H1 (cell line): Measurements from ENCODE around the gene MYOM3. TPM values are rescaled to one million over a fixed set of nuclear protein-coding genes. Genes with fewer than 3 reads are reported as not detected.

Experiments
- CTCF ChIA-PET: fragments of 300-600 bp; sonication (Branson Sonifier 250); formaldehyde crosslinking; loops from one replicate; lab custom pipeline; 2021; ENCODE audit not compliant: partially characterized antibody; lab: Charles Lee
- POLR2A ChIA-PET: fragments of 300-600 bp; sonication (Branson Sonifier 250); formaldehyde crosslinking; loops from one replicate; lab custom pipeline; 2021; ENCODE audit warnings: inconsistent platforms; ENCODE audit not compliant: partially characterized antibody; lab: Charles Lee
- DNase-seq, 2 experiments: peaks; one replicate each; pipeline versions ENCODE4 v3.0.0 to v3.0.0-alpha.2; 2010 to 2022; ENCODE audit warnings: low spot score in 2 of 2, low read depth in 1 of 2, mixed read lengths in 1 of 2
- FAIRE-seq: peaks from 2 replicates; lab custom pipeline; 2011; peaks lifted over from hg19 to GRCh38; lab: Jason Lieb, UNC
- H2AFZ ChIP-seq: 2 replicates; pipeline ENCODE4 v1.8.1; 2012; ENCODE audit warnings: low read length, inconsistent platforms
- H2AK5ac ChIP-seq: 2 replicates; pipeline ENCODE4 v1.6.1; 2013; ENCODE audit warnings: low read depth, low read length
- H2BK120ac ChIP-seq: replicated peaks from 2 replicates; pipeline ENCODE3; 2013; ENCODE audit warnings: low read depth, low read length, inconsistent platforms
- H2BK12ac ChIP-seq: 2 replicates; pipeline ENCODE4 v1.6.1; 2013; ENCODE audit warnings: low read depth, low read length
- H2BK15ac ChIP-seq: 2 replicates; pipeline ENCODE4 v1.6.1; 2013; ENCODE audit warnings: low read length
- H2BK20ac ChIP-seq: 2 replicates; pipeline ENCODE4 v1.6.1; 2013; ENCODE audit warnings: low read length
- H2BK5ac ChIP-seq: 2 replicates; pipeline ENCODE4 v1.6.1; 2013; ENCODE audit warnings: low read depth, low read length
- H3K14ac ChIP-seq: 2 replicates; pipeline ENCODE4 v1.6.1; 2013; ENCODE audit warnings: inconsistent platforms; ENCODE audit not compliant: insufficient read length
- H3K18ac ChIP-seq: 2 replicates; pipeline ENCODE4 v1.6.1; 2013; ENCODE audit warnings: low read length; ENCODE audit errors: extremely low read depth
- H3K23ac ChIP-seq: 2 replicates; pipeline ENCODE4 v1.6.1; 2013; ENCODE audit warnings: inconsistent platforms; ENCODE audit not compliant: insufficient read length
- H3K23me2 ChIP-seq: 2 replicates; pipeline ENCODE4 v1.6.1; 2013; ENCODE audit warnings: low read depth, low read length
- H3K27ac ChIP-seq: 2 replicates; pipeline ENCODE4 v1.6.1; 2011; ENCODE audit warnings: low read depth, low read length, inconsistent platforms
- H3K27me3 ChIP-seq, 4 experiments: replicated peaks in 1 of 4; 1 replicate in 1 of 4; 2 replicates in 3 of 4; pipeline versions ENCODE4 v1.6.1 to v1.8.1; 2011 to 2013; ENCODE audit warnings: low read length in 3 of 4, mild to moderate bottlenecking in 3 of 4, inconsistent platforms in 2 of 4, mixed read lengths in 2 of 4, moderate library complexity in 1 of 4; ENCODE audit not compliant: control insufficient read depth in 3 of 4, insufficient read depth in 3 of 4; ENCODE audit errors: extremely low read depth in 1 of 4
- H3K36me3 ChIP-seq, 4 experiments: 2 replicates each; pipeline versions ENCODE4 v1.6.1 to v1.8.1; 2011 to 2013; ENCODE audit warnings: mild to moderate bottlenecking in 4 of 4, low read length in 3 of 4, moderate library complexity in 2 of 4, control low read depth in 1 of 4, inconsistent platforms in 1 of 4; ENCODE audit not compliant: insufficient read depth in 4 of 4, control insufficient read depth in 2 of 4
- H3K4ac ChIP-seq: replicated peaks from 2 replicates; pipeline ENCODE3; 2013; ENCODE audit warnings: low read length, low read depth, mixed read lengths, inconsistent platforms; ENCODE audit not compliant: insufficient read length
- H3K4me1 ChIP-seq, 4 experiments: replicated peaks in 1 of 4; 1 replicate in 1 of 4; 2 replicates in 3 of 4; pipeline versions ENCODE4 v1.6.1 to v1.8.1; 2011 to 2013; ENCODE audit warnings: low read length in 3 of 4, inconsistent platforms in 2 of 4, mixed read lengths in 1 of 4; ENCODE audit not compliant: insufficient read depth in 4 of 4, control insufficient read depth in 3 of 4
- H3K4me2 ChIP-seq, 2 experiments: 2 replicates each; pipeline versions ENCODE4 v1.6.1 to v1.8.1; 2011 to 2013; ENCODE audit warnings: low read depth in 2 of 2, low read length in 2 of 2, control low read depth in 1 of 2, inconsistent platforms in 1 of 2, mild to moderate bottlenecking in 1 of 2; ENCODE audit not compliant: insufficient read depth in 1 of 2
- H3K4me3 ChIP-seq, 4 experiments: fragments of 200-600, 300-600 bp in 1 of 4; sonication (generic), shearing (Covaris generic), sonication (Bioruptor Twin) in 1 of 4; 2 replicates each; pipeline versions ENCODE4 v1.5.1 to v1.8.1; 2011 to 2016; ENCODE audit warnings: low read length in 4 of 4, low read depth in 3 of 4, control low read depth in 2 of 4, inconsistent platforms in 2 of 4, mild to moderate bottlenecking in 2 of 4, mixed read lengths in 1 of 4, moderate library complexity in 1 of 4; ENCODE audit not compliant: insufficient read depth in 2 of 4; ENCODE audit errors: extremely low read depth in 1 of 4
- H3K56ac ChIP-seq: replicated peaks from 2 replicates; pipeline ENCODE3; 2013; ENCODE audit warnings: low read depth, mild to moderate bottlenecking, mixed read lengths, low read length, inconsistent platforms; ENCODE audit not compliant: insufficient read length
- H3K79me1 ChIP-seq: 2 replicates; pipeline ENCODE4 v1.6.1; 2013; ENCODE audit warnings: low read depth, low read length, control low read depth
- H3K79me2 ChIP-seq, 2 experiments: 2 replicates each; pipeline versions ENCODE4 v1.6.1 to v1.8.1; 2012 to 2013; ENCODE audit warnings: low read length in 2 of 2, mild to moderate bottlenecking in 2 of 2, inconsistent platforms in 1 of 2; ENCODE audit not compliant: insufficient read depth in 2 of 2, control insufficient read depth in 1 of 2
- H3K9ac ChIP-seq, 4 experiments: replicated peaks in 1 of 4; 1 replicate in 1 of 4; 2 replicates in 3 of 4; pipeline versions ENCODE4 v1.6.1 to v1.8.1; 2011 to 2013; ENCODE audit warnings: low read depth in 3 of 4, low read length in 3 of 4, control low read depth in 2 of 4, mild to moderate bottlenecking in 2 of 4, moderate library complexity in 2 of 4, inconsistent platforms in 1 of 4; ENCODE audit errors: extremely low read depth in 1 of 4
- H3K9me3 ChIP-seq, 2 experiments: 2 replicates each; pipeline versions ENCODE4 v1.6.1 to v1.8.1; 2012 to 2013; ENCODE audit warnings: mild to moderate bottlenecking in 2 of 2, moderate library complexity in 2 of 2, control low read depth in 1 of 2, inconsistent platforms in 1 of 2, low read depth in 1 of 2, low read length in 1 of 2, mixed read lengths in 1 of 2; ENCODE audit not compliant: insufficient read depth in 2 of 2
- H4K20me1 ChIP-seq, 2 experiments: replicated peaks in 1 of 2; 2 replicates each; pipeline versions ENCODE3 to v1.8.1; 2011 to 2013; ENCODE audit warnings: inconsistent platforms in 2 of 2, low read length in 2 of 2, mild to moderate bottlenecking in 1 of 2; ENCODE audit not compliant: insufficient read depth in 2 of 2, control insufficient read depth in 1 of 2
- H4K5ac ChIP-seq: 2 replicates; pipeline ENCODE4 v1.6.1; 2013; ENCODE audit warnings: low read length, low read depth, mixed read lengths, inconsistent platforms; ENCODE audit not compliant: insufficient read length
- H4K8ac ChIP-seq: 2 replicates; pipeline ENCODE4 v1.8.0; 2013; ENCODE audit warnings: mild to moderate bottlenecking, moderate library complexity, low read length, inconsistent platforms; ENCODE audit not compliant: insufficient read depth; ENCODE audit errors: extremely low read depth
- H4K91ac ChIP-seq: replicated peaks from 2 replicates; pipeline ENCODE3; 2013; ENCODE audit warnings: low read length, mixed read lengths, inconsistent platforms; ENCODE audit not compliant: insufficient read length
- CREB1 ChIP-seq: IDR thresholded peaks from 2 replicates; pipeline ENCODE4 v1.6.1; 2012; ENCODE audit warnings: inconsistent platforms
- CTBP2 ChIP-seq: IDR thresholded peaks from 2 replicates; pipeline ENCODE4 v1.7.0; 2011; ENCODE audit warnings: borderline replicate concordance, mild to moderate bottlenecking, moderate library complexity, mixed read lengths, low read length; ENCODE audit not compliant: insufficient read depth, insufficient read length
- KDM5A ChIP-seq: fragments of 200-600 bp; IDR thresholded peaks from 2 replicates; pipeline ENCODE4 v1.7.1; 2012; ENCODE audit warnings: mild to moderate bottlenecking, low read length, inconsistent platforms, mixed read lengths
- MAFK ChIP-seq: IDR thresholded peaks from 2 replicates; pipeline ENCODE4 v1.6.1; 2012; ENCODE audit warnings: low read depth, mild to moderate bottlenecking, improper control_type of control experiment, low read length
- SAP30 ChIP-seq: fragments of 300-600 bp; sonication (generic); IDR thresholded peaks from 2 replicates; pipeline ENCODE4 v1.7.1; 2012; ENCODE audit warnings: low read length, moderate library complexity, mild to moderate bottlenecking, inconsistent platforms; ENCODE audit not compliant: insufficient read depth, insufficient replicate concordance
- WGBS, 2 experiments: shearing (Covaris generic) in 1 of 2; methylation state at CpG; one replicate each; pipeline versions ENCODE4 v1.1.6 to v1.1.7; 2013 to 2015; ENCODE audit warnings: low lambda C conversion rate in 2 of 2, mixed read lengths in 2 of 2, inconsistent platforms in 1 of 2, low coverage in 1 of 2, missing lambda C conversion rate in 1 of 2; ENCODE audit not compliant: insufficient replicate concordance in 2 of 2, insufficient coverage in 1 of 2, insufficient read length in 1 of 2; ENCODE audit errors: extremely low coverage in 1 of 2, missing lambda C conversion rate in 1 of 2; 5-methylcytosine and 5-hydroxymethylcytosine counted together
- polyA plus RNA-seq, 7 experiments: library from polyadenylated mRNA; depleted of rRNA in 3 of 7; stranded (reverse) in 5 of 7; unstranded in 2 of 7; fragments of >200 nt in 5 of 7; fragments of 200-250 nt in 2 of 7; gene quantifications; 1 replicate in 5 of 7; 2 replicates in 1 of 7; 4 replicates in 1 of 7; pipeline versions ENCODE4 v1.2.1 to v1.2.3, GENCODE V29; 2011 to 2013; ENCODE audit warnings: missing spikeins in 2 of 7, mixed read lengths in 2 of 7
- total RNA-seq: library from RNA; stranded (reverse); fragmentation: NEBNext Ultra II Directional; extraction: Animal tissue kit (Norgen Biotek cat#: 25700); gene quantifications from 2 replicates; pipeline ENCODE4 v1.2.1, GENCODE V29; 2021
- TF ChIP-seq, protein P1 (sequence below): IDR thresholded peaks from 2 replicates; pipeline ENCODE4 v1.6.1; 2011; ENCODE audit warnings: low read length, improper control_type of control experiment

The MYOM3 gene
- total and polyA plus RNA-seq, 2 of the 8 experiments (the other 6 are each of a cell fraction or from before 2014, with no cell fraction given) = 0.08 to 0.09 TPM

- Histone ChIP-seq H2BK120ac (no peak overlapping the region), H3K4me3 (no peak overlapping the region), H3K4me1 (peaks cover 0 to 5% (median 2%) of the 10 kb centered on the region in 4 experiments; a peak in 3 of 7 replicates), H3K4me2 (no peak overlapping the region), H3K23me2 (no peaks in the 10 kb centered on the region), H4K8ac (no peak overlapping the region), H2BK20ac (no peak overlapping the region), H3K27ac (no peak overlapping the region)
- no peak for DNase-seq
- TF ChIP-seq CREB1 (no peak), CTBP2 (no peak), SAP30 (no peak), KDM5A (no peak), MAFK (no peak)
- TF ChIP-seq, protein P1, sequence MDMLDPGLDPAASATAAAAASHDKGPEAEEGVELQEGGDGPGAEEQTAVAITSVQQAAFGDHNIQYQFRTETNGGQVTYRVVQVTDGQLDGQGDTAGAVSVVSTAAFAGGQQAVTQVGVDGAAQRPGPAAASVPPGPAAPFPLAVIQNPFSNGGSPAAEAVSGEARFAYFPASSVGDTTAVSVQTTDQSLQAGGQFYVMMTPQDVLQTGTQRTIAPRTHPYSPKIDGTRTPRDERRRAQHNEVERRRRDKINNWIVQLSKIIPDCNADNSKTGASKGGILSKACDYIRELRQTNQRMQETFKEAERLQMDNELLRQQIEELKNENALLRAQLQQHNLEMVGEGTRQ = no peak
- TF ChIP-seq, all 59 proteins: peak for 0
- Histone ChIP-seq H4K5ac (no peak overlapping the region), H2BK15ac (no peak overlapping the region), H2BK12ac (no peak overlapping the region), H2AFZ (no peak overlapping the region), H4K91ac (no peak overlapping the region), H3K23ac (no peak overlapping the region), H3K56ac (no peak overlapping the region), H2BK5ac (no peak overlapping the region), H3K36me3 (no peaks in the 10 kb centered on the region), H3K9ac (no peak overlapping the region), H2AK5ac (no peak overlapping the region), H3K4ac (no peak overlapping the region), H3K14ac (no peak overlapping the region), H4K20me1 (no peaks in the 10 kb centered on the region), H3K9me3 (no peaks in the 10 kb centered on the region), H3K18ac (no peak overlapping the region), H3K79me1 (no peaks in the 10 kb centered on the region), H3K27me3 (no peaks in the 10 kb centered on the region), H3K79me2 (no peaks in the 10 kb centered on the region)
- FAIRE-seq = no peak
- POLR2A ChIA-PET = no interaction called here
- 92% methylated on average over 10 of the region's 11 CpGs; no CpG with 5 or more reads in 1 of the 2 experiments for WGBS, 2 experiments
- CTCF ChIA-PET = interaction anchor here (0.9 to 2.0 kb wide), 5 partner anchors 14 to 497 kb away, joined by 3 to 5 read pairs (median 3); partner anchors contain the start of gene MYOM3
Measured at GRCh38 chr1:24090736-24091135, 21.2 kb downstream of the MYOM3 start.
